ENCODE results near the gene PDCD1.
"Not testable (repeated sequence)": the region's sequence is repeated elsewhere in the genome, so short reads cannot be mapped to it uniquely, and the experiment has no call there.

Gene PDCD1

DNA sequence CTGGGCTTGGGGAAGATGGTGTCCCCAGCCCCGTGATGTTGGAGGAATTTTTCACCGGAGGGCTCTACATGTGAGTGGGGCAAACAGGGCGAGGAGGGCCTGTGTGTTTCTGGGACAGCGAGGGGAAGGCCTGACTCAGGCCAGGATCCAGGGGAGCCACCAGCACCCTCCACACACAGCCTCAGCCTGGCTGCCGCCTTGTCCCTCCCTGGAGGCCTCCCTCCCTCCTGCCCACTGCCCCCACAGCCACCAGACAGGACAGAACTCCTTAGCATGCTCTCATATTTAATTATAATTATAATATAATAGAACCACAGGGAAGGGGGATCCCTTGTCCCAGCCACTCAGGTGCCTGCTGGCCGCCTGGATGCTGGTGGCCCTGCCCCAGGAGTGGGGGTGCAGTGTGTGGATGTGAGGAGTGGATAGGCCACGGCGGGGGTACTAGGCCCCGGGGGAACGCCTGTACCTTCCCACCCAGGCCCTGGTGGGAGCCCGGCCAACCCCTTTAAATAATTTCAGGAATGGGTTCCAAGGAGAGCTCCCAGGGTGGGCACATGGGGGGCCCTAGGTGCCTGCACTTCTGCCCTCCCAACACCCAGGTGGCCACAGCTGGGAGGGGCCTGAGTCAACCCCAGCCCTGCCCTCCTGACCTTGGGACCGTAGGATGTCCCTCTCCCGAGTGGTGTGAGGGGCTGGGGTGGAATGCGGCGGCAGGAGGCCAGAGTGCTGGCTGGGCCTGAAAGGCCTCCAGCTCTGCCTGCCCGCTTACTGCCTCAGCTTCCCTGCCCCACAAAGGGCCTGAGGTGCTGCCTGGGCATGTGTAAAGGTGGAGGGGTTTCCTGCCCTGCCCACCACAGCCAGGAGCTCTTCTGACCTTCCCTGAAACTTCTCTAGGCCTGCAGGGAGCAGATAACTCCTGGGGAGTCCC, 8.8 kb downstream of the PDCD1 start:
- DNase-seq = no peak

DNA sequence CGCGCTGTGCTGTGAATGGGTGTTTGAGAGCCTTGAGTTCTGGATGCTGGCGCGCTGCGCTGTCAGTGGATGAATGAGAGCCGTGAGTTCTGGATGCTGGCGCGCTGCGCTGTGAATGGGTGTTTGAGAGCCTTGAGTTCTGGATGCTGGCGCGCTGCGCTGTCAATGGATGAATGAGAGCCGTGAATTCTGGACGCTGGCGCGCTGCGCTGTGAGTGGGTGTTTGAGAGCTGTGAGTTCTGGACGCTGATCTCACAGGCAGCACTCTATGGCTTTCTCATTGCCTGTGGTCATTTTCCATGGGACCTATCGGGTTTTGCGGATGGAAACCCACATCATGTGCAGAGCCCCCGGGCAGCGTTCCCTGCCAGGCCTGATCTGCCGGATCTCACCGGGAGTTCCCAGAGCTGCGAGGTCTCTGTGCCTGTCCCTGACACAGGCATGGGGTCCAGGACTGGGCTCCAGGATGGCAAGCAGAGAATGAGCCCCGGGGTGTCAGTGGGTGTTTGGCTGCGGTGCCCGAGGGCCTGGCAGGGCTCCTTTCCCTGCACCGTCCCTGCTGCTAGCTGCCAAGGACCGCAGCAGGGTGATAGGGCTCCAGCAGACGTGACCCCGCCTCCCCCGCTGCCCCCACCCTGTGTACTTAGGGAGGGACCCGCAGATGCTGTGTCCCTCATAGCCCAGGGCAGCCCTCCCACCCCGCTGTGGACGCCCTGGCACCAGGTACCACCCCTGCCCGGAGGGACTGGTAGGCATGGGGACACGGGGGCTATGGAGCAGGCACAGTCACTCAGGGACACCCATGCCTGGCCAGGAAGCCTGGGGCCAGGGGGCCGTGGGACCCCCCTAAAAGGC, 9.7 kb downstream of the PDCD1 start:
- no peak for DNase-seq

DNA sequence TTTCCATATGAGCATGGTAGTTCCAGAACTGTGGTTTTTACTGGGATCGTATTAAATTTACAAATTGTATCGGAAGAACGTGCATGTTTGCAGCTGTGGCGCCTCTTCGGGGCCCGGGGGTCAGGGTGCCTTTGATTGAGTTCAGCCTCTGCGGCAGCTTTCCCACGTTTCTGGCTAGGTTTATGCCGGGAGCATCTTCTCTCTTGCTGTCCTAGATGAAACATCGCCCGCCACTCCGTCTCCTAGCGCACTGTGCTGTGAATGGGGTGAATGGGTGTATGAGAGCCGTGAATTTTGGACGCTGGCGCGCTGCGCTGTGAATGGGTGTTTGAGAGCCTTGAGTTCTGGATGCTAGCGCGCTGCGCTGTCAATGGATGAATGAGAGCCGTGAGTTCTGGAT, 12.3 kb downstream of the PDCD1 start:
- DNase-seq = no peak

DNA sequence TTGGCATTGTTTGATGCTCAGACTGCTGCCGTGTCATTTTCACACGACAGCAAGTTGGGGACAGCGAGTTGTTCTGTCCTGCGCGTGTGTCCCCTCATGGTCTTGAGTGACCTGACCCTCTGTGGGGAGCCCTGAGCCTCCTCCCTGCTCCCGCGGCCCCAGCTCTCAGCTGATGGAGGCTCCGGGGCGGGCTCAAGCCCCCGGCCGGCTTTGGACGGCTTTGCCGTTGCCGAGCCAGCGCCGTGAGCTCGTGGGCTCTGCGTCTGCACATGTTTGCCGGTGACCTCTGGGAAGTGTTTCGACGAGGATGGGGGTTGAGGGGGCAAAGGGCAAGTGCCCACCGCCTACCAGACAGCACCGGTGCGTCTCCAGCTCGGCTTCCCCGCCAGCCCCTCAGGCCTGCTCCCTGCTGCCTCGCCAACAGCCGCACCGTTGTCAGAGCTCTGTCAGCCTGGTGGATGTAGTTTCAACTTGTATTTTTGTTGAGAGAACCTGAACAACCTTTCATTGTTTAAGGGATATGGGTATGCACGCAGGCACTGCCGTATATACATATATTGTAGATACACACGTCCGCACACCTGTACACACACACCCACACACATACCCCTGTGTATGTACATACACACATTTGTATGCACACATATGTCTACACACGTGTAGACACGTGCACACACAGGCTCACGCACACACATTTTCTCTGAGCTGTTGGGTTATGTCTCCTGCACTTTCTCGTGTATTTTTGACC, 13.7 kb downstream of the PDCD1 start:
- DNase-seq = no peak

DNA sequence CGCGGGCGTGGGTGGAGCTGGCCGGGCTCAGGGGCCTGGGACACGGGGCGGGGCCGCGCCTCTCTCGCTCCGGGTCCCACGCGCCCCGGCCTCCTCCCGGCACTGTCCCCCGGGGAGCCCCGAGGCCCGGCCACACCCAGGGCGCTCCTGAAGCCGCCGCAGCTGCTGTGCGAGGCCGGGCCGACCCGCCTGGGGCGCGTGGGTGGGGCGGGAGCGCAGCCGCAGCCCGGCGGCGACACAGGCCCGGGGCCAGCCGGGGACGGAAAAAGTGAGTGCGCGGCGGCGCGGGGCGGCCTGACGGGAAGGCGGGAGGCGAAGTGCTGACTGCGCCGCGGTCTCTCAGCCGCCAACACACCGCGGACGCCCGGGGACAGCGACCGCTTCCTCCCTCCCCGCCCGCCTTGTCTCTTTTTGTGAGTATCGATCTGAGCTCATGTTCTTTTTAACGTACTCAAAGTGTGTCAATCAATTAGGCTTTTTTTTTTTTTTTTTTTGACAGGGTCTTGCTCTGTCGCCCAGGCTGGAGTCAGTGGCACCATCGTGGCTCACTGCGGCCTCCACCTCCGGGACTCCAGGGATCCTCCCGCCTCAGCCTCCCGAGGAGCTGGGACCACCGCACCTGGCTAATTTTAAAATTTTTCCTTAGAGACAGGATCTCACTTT, 14.5 kb downstream of the PDCD1 start:
- peak; percentile 80 for DNase-seq

DNA sequence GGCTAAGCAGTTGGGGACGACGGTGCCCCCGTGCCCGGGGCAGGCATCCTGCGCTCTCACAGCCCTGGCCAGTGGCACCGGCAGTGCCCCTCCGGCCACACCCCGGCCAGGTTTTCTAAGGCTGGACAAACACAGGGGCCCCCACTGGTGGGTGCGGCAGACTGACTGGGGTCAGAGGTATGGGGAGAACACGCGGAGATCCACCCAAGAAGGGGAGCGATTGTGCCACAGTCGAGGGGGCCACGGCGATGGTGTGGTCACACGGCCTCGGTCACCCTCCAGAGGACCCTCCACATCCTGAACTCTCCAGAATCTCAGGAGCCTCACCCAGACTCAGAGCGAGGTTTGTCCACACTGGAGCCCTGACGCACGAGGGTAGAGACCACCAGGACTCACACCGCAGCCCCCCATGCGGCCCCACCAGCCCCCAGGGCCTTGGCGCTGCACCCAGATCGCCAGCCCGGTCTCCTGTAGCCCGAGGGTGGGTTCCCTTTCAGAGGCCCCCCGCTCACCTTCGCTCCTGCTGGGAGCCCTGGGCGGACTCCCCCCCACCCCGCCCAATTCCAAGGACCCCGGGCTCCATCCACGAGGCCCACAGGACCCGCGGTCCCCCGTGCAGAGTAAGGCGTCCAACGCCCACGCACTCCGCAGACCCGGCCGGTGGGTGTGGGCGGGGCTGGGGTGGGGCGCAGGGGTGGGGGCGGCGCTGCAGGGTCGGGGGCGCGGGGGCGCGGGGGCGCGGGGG, 15.2 kb downstream of the PDCD1 start:
- DNase-seq = no peak

DNA sequence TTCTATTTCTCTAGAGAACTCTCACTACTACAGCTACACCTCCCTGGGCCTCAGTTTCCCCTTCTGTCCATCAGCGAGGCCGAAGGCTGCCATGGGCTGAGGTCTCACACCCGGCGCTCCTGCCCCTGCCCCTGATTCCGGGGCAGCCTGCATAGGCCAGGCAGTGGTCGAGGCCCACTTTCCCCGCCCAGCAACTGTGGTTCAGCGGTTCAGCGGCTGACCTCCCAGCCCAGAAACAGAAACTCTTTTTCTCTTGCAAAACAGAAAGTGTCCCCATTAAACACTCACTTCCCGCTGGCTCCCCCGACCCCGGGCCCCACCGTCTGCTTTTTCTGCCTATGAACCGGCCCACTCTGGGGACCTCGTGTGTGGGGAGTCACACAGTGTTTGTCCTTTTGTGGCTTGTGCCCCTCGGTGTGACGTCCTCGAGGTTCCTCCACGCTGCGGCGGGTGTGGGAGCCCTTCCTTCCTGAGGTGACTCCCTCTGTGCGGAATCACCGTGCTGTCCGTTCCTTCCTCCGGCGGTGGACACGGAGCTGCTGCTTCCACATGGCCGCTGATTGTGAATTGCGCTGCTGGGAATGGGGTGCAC, 16.0 kb downstream of the PDCD1 start:
- DNase-seq = peak; percentile 62

DNA sequence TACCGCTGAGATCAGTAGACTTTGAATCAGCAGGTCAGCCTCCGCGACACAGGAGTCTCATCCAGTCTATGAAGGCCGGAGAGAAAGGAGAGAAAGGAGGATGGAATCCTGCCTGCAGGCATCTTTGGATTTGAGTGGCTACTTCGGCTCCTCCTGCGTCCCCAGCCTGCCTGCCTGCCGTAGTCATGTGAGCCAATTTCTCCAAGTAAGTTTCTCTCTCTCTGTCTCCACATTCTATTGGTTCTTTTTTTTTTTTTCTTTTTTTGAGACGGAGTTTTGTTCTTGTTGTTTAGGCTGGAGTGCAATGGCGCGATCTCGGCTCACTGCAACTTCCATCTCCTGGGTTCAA, 16.7 kb downstream of the PDCD1 start:
- DNase-seq = no peak

DNA sequence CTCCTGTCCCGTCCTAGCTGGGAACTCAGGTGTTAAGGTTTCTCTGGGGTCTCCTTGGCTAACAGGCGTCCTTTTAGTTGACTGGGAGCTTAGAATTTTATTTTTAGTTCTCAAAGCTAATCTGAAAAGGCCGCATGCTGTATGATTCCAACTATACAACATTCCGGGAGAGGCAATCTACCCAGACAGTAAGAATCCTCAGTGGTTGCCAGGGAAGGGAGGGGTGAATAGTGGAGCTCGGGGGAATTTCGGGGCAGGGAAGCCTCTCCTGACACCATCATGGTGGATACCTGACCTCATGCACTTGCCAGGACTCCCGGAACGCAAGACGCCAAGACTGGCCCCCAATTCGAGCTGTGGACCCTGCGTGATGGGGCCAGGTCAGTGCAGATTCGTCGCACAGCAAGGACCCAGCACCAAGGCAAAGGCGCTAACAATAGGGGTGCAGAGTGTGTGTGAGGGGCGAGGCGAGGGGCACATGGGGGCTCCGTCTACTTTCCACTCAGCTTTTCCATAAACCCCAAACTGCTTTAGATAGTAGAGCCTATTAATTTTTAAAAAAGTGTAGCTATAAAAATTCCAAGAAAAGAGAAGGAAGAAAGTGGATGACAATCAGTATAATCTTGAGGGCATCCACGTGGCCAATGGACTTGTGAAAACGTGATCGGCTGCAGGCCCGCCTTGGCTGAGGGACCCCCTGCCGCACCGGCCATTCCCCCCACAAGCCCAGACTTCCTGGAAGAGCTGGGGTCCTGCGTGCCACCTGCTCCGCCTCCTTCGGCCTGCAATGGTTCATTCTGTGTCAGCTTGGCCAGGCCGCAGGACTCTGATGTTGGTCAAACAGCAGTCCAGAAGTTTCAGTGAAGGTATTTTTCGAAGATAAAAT, 17.3 kb downstream of the PDCD1 start:
- no peak for DNase-seq

DNA sequence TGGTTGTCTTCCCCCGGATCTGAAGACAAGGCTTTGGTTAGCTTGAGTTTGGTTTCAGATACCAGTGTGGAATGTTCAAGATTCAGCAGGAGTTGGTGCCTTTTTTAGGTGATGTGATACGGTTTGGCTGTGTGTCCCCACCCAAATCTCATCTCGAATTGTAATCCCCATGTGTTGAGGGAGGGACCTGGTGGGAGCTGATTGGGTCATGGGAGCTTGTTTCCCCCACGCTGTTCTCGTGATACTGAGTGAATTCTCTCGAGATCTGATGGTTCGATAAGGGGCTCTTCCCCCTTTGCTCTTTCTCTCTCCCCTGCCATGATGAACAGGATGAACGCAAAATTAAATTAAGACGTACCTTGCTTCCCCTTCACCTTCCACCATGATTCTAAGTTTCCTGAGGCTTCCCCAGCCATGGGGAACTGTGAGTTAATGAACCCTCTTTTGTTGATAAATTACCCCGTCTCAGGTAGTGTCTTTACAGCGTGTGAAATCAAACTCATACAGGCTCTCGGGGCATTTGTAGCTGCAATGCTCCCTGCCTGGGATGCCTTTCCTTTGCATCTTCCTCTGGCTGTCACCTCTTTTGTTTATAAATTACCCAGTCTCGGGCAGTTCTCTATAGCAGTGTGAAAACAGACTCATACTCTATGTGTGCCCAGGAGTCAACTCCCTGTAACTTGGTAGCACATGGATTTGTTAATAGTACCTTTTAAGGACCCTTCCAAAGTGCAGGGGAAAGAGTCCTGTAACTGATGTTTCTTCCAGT, 21.3 kb downstream of the PDCD1 start:
- DNase-seq = no peak

DNA sequence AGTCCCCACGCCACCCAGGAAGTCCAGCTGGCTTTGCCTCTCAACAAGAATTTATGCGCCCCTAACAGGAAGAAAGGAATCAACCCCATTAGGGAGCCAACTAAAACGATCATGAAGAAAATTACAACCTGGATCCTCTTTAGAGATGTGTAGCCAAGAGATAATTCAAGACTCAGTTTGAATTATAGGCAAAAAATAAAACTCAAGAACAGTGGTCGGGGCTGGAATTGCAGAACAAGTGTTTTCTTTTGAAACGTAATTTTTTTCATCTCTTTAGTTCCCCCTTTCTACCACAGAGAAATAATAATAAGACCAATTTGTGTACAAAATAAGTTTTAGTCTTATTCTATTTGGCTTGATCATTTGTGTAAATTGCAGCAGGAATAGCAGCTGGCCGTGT, 22.4 kb downstream of the PDCD1 start:
- DNase-seq = no peak

DNA sequence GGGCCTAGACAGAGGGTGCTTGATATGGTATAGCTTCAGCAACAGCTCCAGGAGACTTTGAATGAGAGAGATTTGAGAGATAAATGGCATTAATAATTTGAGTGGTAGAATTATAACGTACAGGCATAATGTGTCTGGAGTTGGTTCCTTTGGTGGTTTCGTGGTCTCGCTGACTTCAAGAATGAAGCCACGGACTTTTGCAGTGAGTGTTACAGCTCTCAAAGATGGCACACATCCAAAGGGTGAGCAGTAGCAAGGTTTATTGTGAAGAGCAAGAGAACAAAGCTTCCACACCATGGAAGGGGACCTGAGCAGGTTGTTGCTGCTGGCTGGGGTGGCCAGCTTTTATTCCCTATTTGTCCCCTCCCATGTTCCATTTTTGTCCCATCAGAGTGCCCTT, 23.1 kb downstream of the PDCD1 start:
- no peak for DNase-seq

DNA sequence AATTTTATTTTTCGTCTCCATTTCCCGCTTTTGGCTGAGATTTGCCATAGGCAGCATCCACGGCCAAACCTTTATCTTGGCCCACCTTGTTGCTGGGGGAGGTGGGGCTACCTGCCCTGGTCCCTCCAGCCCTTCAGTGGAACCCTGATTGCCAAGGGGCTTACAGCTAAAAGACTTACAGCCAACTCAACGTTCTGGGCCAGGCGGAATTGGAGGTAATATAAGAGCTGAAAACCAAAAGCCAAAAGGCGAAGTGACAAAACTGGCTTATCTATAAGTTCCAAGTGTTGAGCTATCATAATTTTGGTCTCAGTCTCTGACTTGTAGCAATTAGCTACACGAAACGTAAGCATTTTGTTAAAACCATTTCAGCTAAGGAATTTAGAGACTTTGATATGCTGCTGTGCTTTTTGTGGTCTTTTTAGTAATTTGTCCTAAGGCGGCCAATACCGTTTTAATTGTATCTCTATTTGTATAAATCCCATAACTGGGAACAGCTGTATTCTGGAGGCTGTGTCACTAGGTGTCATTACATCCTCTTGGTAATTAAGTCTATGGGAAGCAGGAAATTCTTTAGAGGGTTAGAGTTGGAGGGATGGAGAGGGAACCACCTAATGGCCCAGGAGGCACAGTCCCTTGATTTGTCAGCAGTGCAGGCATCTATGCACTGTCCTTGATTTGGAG, 24.0 kb downstream of the PDCD1 start:
- DNase-seq = no peak

DNA sequence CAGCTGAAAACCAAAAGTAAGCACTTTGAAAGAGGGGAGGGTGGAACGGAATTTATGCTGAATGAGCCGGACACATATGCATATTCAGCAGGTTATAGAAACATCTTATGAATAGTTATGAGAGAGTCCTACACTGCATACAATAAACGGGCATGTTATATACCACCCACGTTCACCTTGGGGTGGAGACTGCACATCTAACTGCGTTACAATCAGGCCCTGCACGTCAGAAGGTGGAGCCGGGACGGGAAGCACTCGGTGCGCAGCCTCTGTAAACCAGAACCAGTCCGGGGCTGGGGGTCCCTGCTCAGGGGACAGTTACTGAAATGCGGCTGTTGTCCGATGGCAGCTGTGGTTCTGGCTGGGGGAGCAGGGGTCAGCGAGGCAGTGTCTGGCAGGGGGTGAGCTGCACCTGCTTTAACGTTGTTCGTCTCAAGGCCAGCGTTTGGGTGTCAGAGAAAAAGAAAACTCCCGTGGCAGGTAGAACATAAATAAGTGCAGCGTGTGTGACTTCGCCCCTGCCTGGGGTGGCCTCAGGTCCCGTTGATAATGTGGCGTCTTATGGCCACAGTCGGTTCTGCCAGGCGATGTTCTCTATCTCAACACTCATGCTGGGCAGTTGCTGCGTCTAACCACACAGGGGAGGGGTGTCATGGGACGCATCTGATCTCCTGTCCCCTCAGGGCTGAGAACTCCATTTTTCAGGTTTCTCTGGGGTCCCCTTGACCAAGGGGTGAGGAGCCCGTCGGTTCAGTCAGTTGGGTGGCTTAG, 24.8 kb downstream of the PDCD1 start:
- not testable (repeated sequence) for DNase-seq

DNA sequence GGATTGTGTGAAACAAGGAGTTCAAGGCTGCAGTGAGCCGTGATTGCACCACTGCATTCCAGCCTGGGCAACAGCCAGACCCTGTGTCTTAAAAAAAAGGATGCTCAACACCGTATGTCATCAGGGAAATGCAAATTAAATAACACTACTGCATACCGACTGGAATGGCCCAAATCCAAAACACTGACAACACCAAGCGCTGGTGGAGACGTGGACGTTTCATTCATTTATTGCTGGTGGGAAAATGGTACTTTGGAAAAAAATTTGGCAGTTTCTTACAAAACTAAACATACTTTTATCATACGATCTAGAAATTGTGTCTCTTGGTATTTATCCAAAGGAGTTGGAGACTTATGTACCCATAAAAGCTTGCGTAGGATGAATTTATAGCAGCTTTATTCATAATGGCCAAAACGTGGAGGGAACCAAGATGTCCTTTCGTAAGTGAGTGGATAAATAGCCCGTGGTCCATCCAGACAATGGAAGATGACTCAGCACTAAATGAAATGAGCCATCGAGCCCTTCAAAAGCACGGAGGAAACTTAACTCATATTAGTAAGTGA, 25.5 kb downstream of the PDCD1 start:
- no peak for DNase-seq

DNA sequence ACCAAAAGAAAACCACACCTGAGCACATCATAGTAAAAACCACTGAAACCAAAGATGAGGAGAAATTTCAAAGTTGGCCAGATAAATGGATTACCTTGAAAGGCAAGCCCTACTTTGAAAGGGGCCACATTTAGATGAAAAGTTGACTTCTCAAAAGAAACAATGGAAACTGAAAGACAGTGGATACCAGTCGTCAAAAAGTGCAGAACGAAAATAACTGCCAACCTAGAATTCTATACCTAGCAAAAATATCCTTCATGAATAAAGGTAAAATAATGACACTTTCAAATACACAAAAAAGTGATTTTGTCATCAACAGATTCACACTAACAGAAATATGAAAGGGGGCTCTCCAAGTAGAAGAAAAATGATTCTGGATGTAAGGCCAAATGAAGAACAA, 31.3 kb downstream of the PDCD1 start:
- DNase-seq = no peak

DNA sequence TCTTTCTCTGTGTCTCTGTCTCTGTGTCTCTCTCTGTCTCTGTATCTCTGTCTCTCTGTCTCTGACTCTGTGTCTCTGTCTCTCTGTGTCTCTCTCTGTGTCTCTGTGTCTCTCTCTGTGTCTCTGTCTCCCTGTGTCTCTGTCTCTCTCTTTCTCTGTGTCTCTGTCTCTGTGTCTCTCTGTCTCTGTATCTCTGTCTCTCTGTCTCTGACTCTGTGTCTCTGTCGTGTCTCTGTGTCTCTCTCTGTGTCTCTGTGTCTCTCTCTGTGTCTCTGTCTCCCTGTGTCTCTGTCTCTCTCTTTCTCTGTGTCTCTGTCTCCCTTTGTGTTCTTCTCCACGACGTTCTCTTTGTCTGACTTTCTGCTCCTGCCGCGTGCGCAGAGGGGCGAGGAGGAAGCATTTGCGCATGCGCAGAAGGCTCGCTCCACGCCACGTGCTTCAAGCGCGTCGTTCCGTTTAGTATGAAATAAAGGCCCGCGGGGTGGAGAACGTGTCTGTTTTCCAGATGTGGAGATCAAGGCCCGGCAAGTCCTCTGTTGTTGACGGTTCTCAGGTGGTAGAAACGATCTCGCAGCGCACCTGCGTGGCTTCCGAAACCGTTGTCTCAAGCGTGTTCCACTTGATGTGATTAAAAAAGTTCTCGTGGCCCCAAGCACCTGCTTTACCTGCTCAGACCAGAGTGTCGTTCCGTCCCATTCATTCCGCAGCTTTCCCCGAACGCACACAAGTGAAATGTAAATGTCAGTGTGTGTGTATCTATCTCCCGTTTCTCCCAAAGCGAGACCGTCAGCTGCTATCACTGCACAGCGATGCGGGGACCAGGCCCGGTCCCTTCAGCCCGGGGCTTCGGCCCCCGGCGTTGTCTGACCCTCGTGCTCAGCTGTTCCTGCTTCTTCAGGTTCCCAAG, 34.9 kb downstream of the PDCD1 start:
- not testable (repeated sequence) for DNase-seq

Measured in CD4-positive, alpha-beta T cell treated with Interleukin-21 for 1 hour (primary cell).